Ishikawa (cell line): ENCODE results near the gene THSD4.

ENCODE experiments used
- EP300 ChIP-seq: IDR thresholded peaks from 2 replicates; pipeline ENCODE4 v1.6.1; 2012; ENCODE audit warnings: borderline replicate concordance
- MAX ChIP-seq: IDR thresholded peaks from 2 replicates; pipeline ENCODE4 v1.6.1; 2012

- TF ChIP-seq EP300 (no peak), MAX (no peak)
Observed at GRCh38 chr15:71331173-71331572, 215.9 kb downstream of the THSD4 start.
